Thyroid gland (tissue), 4 donors: ENCODE measurements around the gene LAMA3.

ENCODE experiments used
- POLR2A ChIP-seq, 2 donors: fragments of 450-650 bp; IDR thresholded peaks; one replicate each; pipeline ENCODE4 v1.6.1; 2017; ENCODE audit warnings: antibody characterized with exemption in 2 of 2, mild to moderate bottlenecking in 2 of 2, moderate library complexity in 1 of 2
- TF ChIP-seq, protein P1 (sequence below), 6 experiments: fragments of 200-600 bp in 3 of 6; fragments of 450-650 bp in 3 of 6; sonication (generic) in 3 of 6; IDR thresholded peaks; one replicate each; pipeline ENCODE4 v1.5.1; 2016 to 2019; ENCODE audit warnings: antibody characterized with exemption in 6 of 6, mild to moderate bottlenecking in 2 of 6, inconsistent platforms in 1 of 6, moderate library complexity in 1 of 6

DNA sequence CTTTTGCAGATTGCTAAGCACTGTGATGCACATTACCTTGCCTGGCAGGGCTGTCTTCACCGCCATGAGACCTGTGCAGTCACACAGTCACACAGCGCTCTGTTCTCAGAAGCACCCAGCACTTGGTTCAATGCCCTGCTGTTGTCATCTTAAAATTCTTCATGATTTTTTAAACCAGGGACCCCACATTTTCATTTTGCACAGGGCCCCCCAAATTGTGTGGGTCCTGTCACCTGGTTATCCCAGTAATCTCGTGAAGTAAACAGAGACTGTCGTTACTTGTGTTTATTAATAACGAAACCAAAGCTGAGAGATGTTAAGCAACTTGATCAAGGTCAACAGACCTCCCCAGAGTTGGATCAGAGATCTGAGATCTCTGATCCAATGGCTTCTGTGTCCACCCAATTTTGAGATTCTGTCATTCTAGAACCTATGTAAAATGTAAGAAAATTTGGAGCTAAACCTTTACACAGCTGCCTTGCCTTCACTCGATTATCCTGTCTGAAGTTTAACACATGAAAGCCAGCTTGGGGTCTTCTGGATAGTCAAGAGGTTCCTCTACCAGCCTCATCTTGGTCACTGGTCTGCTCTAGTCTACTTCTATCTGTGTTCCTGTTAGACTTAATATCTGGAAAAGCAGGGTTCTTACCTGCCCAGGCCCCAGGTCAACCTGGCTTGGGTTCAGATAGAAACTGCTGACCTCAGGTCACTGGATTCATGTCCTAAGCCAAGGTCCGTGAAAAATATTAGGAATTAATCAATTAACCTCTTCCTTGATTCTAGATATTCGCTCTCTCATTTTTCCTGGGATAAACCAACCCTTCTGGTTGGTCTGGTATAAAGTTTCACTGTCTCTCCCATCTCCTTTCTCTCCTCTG, 311.6 kb downstream of the LAMA3 start:
- TF ChIP-seq, protein P1, sequence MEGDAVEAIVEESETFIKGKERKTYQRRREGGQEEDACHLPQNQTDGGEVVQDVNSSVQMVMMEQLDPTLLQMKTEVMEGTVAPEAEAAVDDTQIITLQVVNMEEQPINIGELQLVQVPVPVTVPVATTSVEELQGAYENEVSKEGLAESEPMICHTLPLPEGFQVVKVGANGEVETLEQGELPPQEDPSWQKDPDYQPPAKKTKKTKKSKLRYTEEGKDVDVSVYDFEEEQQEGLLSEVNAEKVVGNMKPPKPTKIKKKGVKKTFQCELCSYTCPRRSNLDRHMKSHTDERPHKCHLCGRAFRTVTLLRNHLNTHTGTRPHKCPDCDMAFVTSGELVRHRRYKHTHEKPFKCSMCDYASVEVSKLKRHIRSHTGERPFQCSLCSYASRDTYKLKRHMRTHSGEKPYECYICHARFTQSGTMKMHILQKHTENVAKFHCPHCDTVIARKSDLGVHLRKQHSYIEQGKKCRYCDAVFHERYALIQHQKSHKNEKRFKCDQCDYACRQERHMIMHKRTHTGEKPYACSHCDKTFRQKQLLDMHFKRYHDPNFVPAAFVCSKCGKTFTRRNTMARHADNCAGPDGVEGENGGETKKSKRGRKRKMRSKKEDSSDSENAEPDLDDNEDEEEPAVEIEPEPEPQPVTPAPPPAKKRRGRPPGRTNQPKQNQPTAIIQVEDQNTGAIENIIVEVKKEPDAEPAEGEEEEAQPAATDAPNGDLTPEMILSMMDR (IDR thresholded peaks at IDR 0.05) = no peak
- TF ChIP-seq POLR2A (IDR thresholded peaks at IDR 0.05) = no peak
